ENCODE measurements around the gene FNDC7.
"Not testable (repeated sequence)": the region's sequence is repeated elsewhere in the genome, so short reads cannot be mapped to it uniquely, and the experiment has no call there.

Gene FNDC7

DNA sequence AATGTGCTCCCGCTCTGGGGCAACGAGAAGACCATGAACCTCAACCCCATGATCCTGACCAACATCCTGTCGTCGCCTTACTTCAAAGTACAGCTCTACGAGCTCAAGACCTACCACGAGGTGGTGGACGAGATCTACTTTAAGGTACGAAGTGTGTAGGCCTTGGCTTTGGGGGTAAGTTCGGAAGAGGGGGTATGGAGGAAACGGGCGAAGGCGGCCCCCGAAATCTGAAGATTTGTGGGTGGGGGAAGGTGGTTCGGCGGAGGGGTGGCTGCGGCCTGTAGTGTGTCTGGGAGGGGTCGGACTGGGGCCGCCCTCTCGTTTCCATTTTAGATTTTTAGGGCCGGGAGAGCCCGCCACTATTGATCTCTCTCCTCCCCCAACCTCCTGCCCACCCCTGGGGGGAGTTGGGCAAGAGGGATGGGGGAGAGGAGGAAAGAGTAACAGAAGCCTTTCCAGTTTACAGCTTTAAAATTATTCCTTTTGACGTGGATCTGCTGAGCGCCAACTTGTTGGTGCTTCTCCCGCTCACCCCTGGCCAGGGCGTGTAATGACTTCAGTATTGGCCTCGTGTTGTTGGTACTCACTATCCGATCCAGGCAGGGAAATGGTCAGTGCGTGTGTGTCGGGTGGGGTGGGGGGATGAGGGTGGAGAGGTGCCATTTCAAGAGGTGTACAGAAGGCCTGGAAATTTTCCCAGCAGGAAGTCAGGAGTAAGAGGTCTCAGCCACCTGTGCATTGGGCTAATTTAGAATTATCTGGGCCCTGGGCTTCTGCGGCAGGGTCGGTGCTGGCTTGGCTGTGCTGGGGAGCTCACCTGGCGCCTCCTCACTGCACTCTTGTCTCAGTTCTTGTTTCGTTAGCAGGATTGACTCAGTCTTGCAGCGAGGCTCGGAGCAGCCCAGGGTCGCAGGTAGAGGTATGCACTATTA is 19.7 kb upstream of the FNDC7 start:
- in situ Hi-C loops (cut with MboI; ENCODE audit: low pct_unique_long_range_greater_than_20kb, low sequenced_read_pairs), result no loop called here
- peak; percentile 86 for DNase-seq

- in situ Hi-C loops (cut with MboI; ENCODE audit: low pct_unique_long_range_greater_than_20kb, low sequenced_read_pairs), result no loop called here
- peak; percentile 68 for DNase-seq
Observed at GRCh38 chr1:108695535-108695934, 17.2 kb upstream of the FNDC7 start.

- in situ Hi-C loops (cut with MboI; ENCODE audit: low pct_unique_long_range_greater_than_20kb, low sequenced_read_pairs), result no loop called here
- no peak for DNase-seq
Observed at GRCh38 chr1:108699375-108700332, 13.1 kb upstream of the FNDC7 start.

DNA sequence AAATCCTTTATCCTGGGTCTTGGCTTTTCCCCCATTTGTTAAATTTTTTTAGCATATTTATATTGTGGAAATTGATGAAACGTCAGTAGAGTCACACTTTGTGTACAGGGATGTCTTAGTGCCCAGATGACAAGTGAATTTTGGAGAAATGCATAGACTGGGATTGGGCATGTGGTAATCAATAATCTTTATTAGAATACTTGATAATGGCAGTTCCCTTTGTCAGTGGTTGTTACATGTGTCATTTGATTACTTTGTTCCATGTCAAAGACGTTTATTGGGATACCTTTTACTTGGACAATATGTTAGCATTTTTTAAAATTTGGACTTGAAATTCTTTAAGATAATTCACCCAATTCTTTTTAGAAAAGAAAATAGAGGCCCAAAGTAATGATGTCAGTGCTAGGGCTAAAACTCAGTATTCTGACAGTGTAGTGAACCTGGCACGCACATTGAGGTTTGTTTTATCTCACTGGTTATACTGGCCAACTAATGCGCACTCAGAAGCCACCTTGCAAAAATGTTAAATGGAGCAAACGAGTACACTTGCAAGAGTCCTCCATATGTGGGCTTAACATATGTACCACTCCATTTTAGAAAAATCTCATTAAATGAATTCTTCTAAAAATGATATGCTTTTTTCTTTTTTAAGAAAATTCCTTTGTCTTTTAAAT is 11.4 kb upstream of the FNDC7 start:
- no peak for DNase-seq
- in situ Hi-C loops (cut with MboI; ENCODE audit: low pct_unique_long_range_greater_than_20kb, low sequenced_read_pairs), result no loop called here

GRCh38 chr1:108702109-108702508 is 10.6 kb upstream of the FNDC7 start:
- not testable (repeated sequence) for DNase-seq

GRCh38 chr1:108703939-108704338 is 8.8 kb upstream of the FNDC7 start:
- DNase-seq, result no peak
- in situ Hi-C loops (cut with MboI; ENCODE audit: low pct_unique_long_range_greater_than_20kb, low sequenced_read_pairs), result no loop called here

More at GRCh38 chr1:108702109-108702508, 10.6 kb upstream of the FNDC7 start:
- in situ Hi-C loops (cut with MboI; ENCODE audit: low pct_unique_long_range_greater_than_20kb, low sequenced_read_pairs), result not testable (repeated sequence)

GRCh38 chr1:108704496-108704895 is 8.2 kb upstream of the FNDC7 start:
- in situ Hi-C loops (cut with MboI; ENCODE audit: low pct_unique_long_range_greater_than_20kb, low sequenced_read_pairs), result no loop called here
- no peak for DNase-seq

GRCh38 chr1:108706643-108707042 is 6.1 kb upstream of the FNDC7 start:
- no peak for DNase-seq
- in situ Hi-C loops (cut with MboI; ENCODE audit: low pct_unique_long_range_greater_than_20kb, low sequenced_read_pairs), result no loop called here

- DNase-seq, result peak; percentile 58
- in situ Hi-C loops (cut with MboI; ENCODE audit: low pct_unique_long_range_greater_than_20kb, low sequenced_read_pairs), result no loop called here
Observed at GRCh38 chr1:108708691-108709660, 3.7 kb upstream of the FNDC7 start.

DNA sequence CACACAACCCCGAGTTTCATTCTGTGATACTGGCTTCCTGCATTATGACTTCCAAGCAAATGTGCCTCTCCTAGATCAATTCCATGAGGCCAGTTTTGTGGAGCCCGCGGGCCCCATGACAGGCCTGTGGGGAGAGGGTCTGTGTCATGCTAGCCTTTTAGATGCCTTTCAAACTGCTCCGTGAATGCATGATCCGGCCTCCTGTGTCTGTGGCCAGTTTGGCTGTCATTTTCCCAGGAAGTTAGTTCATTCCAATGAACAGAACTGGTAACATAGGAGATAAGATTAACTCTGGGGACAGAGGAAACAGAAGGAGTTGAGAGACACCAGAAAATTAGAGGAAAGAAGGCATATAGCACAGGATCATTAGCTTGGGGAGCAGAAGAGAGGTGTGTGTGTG is 3.2 kb downstream of the FNDC7 start:
- in situ Hi-C loops (cut with MboI; ENCODE audit: low pct_unique_long_range_greater_than_20kb, low sequenced_read_pairs), result no loop called here
- DNase-seq, result no peak

DNA sequence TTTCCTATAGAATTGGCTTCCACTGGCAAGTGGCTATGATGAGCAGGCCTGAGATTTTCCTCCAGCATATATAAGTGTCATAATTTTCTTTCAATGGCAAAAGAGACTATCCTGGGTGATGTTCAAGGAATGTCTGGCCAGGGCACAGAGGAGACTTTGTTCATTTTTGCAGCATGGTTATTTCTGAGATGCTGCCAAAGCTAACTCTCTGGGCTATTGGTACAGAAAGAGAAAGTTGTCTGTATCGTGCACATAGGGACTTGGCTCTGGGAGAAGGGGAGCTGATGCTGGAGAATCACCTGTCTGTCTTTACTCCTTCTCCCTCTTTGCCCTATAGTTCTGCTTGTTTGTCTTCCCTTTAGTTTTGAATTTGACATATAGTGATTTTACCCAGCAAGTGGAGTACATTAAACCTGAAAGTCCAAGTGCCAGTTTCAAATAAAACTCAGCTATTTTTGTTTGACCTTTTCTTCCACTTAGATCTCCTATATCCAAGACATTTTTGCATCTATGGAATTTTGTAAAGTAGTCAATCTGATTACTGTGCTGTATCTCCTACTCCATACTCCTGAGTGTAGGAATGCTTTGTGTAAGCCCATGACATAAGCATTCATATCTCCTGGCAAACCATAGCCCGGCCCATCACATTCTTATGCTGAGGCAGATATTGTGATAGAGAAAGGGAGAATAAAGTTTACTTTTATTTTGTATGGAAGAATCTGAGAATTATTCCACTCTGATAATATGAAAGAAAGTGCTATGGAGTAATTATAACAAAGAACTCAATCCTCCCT is 3.9 kb downstream of the FNDC7 start:
- no peak for DNase-seq
- in situ Hi-C loops (cut with MboI; ENCODE audit: low pct_unique_long_range_greater_than_20kb, low sequenced_read_pairs), result no loop called here

DNA sequence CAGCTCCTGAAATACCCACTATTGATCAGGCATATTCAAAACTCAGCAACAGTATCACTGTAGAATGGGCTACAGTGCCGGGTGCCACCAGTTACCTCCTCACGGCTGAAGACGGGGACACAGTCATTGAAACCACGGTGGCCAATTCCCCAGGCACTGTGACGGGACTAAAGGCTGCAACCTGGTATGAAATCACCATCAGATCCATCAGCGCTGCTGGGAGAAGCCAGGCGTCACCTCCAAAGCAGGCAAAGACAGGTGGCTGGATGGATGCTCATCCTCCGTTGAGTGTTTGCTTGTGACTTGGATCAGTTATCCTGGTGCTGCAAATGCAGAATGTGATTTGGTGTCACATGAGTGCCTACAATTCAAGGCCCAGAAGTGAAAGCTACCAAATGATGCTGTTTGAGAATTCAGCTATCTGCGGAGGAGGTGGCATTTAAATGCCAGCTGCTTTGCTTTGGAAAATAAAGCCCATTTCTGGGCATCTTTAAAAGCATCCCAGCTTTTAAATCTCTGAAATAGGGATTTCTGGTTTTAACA is 5.1 kb downstream of the FNDC7 start:
- in situ Hi-C loops (cut with MboI; ENCODE audit: low pct_unique_long_range_greater_than_20kb, low sequenced_read_pairs), result no loop called here
- no peak for DNase-seq

- DNase-seq, result no peak
- in situ Hi-C loops (cut with MboI; ENCODE audit: low pct_unique_long_range_greater_than_20kb, low sequenced_read_pairs), result no loop called here
Observed at GRCh38 chr1:108718927-108719655, 6.4 kb downstream of the FNDC7 start.

DNA sequence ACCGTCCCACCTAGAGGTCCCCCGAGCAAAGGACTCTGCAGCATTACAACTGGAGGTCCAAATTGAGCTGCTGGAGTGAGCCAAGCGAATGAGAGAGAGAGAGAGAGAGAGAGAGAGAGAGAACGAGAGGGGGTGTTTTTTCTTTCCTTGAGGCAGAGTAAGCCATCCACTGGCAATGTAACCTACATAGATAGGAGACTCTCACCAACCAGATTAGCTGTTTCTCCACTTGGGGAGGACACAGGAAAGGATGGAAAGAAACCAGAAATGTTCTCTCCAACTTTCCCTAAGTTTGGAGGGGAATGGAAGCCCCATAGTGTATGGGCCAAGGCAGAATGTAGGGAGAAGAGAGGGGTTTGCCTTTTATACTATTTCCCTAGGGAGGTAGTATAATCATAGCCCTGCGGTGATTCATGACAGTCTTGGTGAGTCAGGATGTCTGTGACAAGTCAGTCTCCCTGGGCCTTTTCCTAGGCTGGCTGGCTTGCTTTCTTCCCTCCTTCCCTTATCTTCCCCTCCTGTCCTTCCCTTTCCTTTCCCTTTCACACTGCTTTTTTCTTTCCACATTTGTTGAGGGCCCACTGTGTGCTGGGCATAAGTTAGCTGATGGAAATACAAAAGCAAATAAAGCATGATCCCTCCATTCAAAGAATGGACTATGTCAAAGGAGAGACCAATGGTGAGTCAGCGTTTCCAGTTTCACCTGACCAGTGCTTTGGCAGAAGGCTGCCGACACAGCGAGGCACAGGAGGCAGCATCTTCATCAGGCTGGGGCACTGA is 7.1 kb downstream of the FNDC7 start:
- in situ Hi-C loops (cut with MboI; ENCODE audit: low pct_unique_long_range_greater_than_20kb, low sequenced_read_pairs), result no loop called here
- DNase-seq, result no peak

DNA sequence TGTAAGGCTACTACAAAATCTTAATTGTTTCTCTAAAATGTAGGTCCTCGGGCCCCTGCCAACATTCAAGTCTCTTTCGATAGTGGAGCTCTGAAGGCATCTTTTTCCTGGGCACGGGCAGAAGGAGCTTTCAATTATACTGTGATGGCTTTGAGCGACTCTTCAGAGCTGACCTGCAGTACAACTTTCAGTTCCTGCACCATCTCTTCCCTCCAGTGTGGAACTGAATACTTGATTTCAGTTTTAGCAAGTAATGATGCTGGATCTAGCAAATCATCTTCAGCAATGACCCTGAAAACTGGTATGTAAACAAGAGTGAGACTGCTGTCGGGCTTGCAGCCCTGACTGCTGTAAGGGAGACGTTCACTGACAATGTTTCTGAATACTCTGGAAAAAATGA is 9.6 kb downstream of the FNDC7 start:
- in situ Hi-C loops (cut with MboI; ENCODE audit: low pct_unique_long_range_greater_than_20kb, low sequenced_read_pairs), result no loop called here
- DNase-seq, result no peak

DNA sequence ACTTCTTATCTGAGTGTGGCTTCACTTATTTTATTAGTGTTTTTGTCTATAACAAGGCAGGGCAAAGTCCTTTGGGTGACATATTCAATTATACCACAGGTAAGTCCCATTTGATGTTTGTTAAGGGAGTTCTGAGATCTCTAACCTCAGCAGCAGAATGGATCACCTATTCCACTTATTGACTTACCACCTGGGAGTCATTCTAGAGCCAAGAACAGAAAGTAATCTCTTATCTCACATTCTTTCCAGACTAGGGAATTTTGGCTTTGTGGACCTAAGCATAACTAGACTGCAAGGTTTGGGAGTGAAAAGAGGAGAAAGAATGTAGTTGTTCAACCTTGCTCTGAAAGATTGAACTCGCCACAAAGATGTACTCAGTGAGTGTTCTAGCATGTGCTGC is 13.2 kb downstream of the FNDC7 start:
- no peak for DNase-seq
- in situ Hi-C loops (cut with MboI; ENCODE audit: low pct_unique_long_range_greater_than_20kb, low sequenced_read_pairs), result no loop called here
